ENCODE data around the gene CLDN3. TPM values are rescaled to one million over a fixed set of nuclear protein-coding genes. Genes with fewer than 3 reads are reported as not detected.

CLDN3 gene
- total and polyA plus RNA-seq, 9 donors, result 0.30 to 253 (median 7.8) TPM; not detected in 3

DNA sequence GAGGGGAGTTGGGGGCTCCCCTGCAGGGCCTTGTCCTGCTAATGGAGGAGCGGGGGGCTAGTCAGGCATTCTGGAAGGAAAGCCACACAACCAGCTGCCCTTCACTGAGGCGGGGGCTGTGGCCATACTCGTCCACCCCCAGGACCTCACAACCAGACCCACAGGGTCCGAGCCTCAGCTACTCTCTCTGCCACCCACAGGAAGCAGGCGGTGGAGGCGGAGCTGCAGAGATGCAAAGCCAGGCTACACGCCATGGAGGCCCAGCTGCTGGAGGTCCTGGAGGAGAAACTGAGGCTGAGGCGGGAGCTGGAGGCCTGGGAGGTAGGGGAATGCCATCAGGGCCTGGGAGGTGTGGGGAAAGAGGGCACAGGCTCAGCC, 34.6 kb downstream of the CLDN3 start:
- H3K4me1 ChIP-seq (ENCODE audit: insufficient read depth), result peaks cover 6% of the 10 kb centered on the region
- no peaks in the 10 kb centered on the region for H3K27me3 ChIP-seq
- DNase-seq, result no peak
- H3K27ac ChIP-seq, result no peak overlapping the region
- no peak overlapping the region for H3K4me3 ChIP-seq
- WGBS, 3 donors, result 89 to 93% (median 90%) methylated on average over 5 to 8 of the region's 8 CpGs
- no peaks in the 10 kb centered on the region for H3K9me3 ChIP-seq
- no peaks in the 10 kb centered on the region for H3K36me3 ChIP-seq
- TF ChIP-seq, protein P1, sequence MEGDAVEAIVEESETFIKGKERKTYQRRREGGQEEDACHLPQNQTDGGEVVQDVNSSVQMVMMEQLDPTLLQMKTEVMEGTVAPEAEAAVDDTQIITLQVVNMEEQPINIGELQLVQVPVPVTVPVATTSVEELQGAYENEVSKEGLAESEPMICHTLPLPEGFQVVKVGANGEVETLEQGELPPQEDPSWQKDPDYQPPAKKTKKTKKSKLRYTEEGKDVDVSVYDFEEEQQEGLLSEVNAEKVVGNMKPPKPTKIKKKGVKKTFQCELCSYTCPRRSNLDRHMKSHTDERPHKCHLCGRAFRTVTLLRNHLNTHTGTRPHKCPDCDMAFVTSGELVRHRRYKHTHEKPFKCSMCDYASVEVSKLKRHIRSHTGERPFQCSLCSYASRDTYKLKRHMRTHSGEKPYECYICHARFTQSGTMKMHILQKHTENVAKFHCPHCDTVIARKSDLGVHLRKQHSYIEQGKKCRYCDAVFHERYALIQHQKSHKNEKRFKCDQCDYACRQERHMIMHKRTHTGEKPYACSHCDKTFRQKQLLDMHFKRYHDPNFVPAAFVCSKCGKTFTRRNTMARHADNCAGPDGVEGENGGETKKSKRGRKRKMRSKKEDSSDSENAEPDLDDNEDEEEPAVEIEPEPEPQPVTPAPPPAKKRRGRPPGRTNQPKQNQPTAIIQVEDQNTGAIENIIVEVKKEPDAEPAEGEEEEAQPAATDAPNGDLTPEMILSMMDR (IDR thresholded peaks at IDR 0.05), result no peak
- TF ChIP-seq EP300 (IDR thresholded peaks at IDR 0.05), result no peak
- no peak for TF ChIP-seq POLR2A (IDR thresholded peaks at IDR 0.05)
- intact Hi-C loops (cut with DNase I), result loop anchor here in 2 of 4 donors (10.0 kb wide), 2 partner anchors 109 to 119 kb away; partner anchors contain the start of gene METTL27 (in 1 of the 2)

DNA sequence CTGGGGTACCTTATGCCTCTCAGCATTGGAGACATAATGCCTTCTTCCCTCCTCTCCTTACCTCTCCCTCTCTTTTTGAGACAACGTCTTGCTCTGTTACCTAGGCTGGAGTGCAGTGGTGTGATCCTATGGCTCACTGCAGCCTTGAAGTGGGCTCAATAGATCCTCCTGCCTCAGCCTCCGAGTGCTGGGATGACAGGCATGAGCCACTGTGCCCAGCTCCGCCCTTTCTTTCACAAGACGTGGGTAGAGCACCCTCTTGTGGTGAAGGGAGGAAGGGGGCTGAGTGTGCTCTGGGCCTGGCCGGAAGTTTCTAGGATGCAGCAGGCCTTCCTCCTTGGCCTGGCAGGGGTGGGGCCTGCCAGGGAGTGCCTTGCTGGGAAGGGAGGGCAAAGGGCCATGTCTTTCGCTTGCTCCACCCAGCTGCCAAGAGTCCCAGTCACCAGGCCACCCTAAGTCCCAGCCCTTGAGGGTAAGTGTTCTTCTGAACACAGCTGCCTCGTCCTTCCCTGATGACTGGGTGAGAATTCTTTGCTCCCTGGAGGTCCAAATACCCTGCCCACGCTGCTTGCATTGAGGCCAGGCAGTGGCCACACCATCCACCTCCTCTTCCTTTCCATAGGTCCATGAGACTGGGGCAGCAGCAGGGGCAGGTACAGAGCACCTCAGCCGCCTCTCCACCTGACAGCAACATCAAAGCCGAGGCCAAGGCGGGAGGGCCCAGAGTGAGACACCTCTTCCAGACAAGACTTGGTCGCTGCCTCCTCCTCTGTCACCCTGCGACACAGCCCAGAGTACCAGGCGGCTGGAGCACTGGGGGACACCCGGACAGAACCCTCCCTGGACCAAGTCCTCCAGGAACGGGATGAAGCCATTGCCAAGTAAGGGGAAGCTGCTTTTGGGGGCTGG, 35.2 kb downstream of the CLDN3 start:
- TF ChIP-seq, protein P1 (IDR thresholded peaks at IDR 0.05), result peak in 2 of 3 donors; percentile 30 to 56
- TF ChIP-seq EP300 (IDR thresholded peaks at IDR 0.05) (no peak), POLR2A (IDR thresholded peaks at IDR 0.05) (no peak)
- Histone ChIP-seq H3K4me3 (no peak overlapping the region), H3K9me3 (no peaks in the 10 kb centered on the region), H3K36me3 (no peaks in the 10 kb centered on the region), H3K4me1 (ENCODE audit: insufficient read depth) (peaks cover 6% of the 10 kb centered on the region), H3K27ac (no peak overlapping the region), H3K27me3 (no peaks in the 10 kb centered on the region)
- DNase-seq, result peak in 3 of 5 donors; percentile 47 to 70 (median 64)
- intact Hi-C loops (cut with DNase I), result loop anchor here in 2 of 4 donors (10.0 kb wide), 2 partner anchors 110 to 120 kb away; partner anchors contain the start of gene METTL27 (in 1 of the 2)
- 59 to 69% (median 66%) methylated on average over 16 of the region's 16 CpGs for WGBS, 3 donors

DNA sequence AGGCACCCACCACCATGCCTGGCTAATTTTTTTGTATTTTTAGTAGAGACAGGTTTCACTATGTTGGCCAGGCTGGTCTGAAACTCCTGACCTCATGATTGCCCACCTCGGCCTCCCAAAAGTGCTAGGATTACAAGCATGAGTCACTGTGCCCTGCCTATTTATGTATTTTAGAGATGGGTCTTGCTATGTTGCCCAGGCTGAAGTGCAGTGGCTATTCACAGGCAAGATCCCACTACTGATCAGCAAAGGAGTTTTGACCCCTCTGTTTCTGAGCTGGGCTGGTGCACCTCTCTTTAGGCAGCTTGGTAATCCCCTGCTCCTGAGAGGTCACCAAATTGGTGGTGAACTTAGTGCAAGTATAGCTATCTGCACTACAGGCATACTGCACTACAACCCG, 37.7 kb downstream of the CLDN3 start:
- no peaks in the 10 kb centered on the region for H3K27me3 ChIP-seq
- no peak for DNase-seq
- intact Hi-C loops (cut with DNase I), result loop anchor here in 2 of 4 donors (10.0 kb wide), 2 partner anchors 112 to 122 kb away; partner anchors contain the start of gene METTL27 (in 1 of the 2)
- no peaks in the 10 kb centered on the region for H3K4me1 ChIP-seq (ENCODE audit: insufficient read depth)
- no peaks in the 10 kb centered on the region for H3K36me3 ChIP-seq
- no peaks in the 10 kb centered on the region for H3K9me3 ChIP-seq
- H3K4me3 ChIP-seq, result no peak overlapping the region
- no peak for TF ChIP-seq EP300 (IDR thresholded peaks at IDR 0.05)
- TF ChIP-seq POLR2A (IDR thresholded peaks at IDR 0.05), result no peak
- 62 to 81% (median 79%) methylated on average over 2 of the region's 2 CpGs for WGBS, 3 donors
- H3K27ac ChIP-seq, result no peak overlapping the region

DNA sequence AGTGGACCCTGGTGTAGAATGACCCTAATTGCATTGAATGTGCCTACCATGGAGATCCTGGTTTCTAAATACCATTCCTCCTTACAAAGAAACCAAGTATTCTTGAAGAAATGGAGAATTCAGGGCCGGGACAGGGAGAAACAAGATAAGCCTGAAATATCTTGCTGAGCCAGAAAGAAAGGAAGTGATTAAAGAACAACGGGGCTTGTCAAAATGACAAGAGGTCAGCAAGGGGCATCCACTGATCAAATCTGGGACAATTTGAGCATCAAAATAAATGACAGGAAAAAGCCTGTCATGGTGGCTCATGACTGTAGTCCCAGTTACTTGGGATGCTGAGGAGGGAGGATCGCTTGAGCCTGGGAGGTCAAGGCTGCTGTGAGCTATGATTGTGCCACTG, 39.6 kb downstream of the CLDN3 start:
- intact Hi-C loops (cut with DNase I), result loop anchor here in 2 of 4 donors (10.0 kb wide), 2 partner anchors 114 to 124 kb away; partner anchors contain the start of gene METTL27 (in 1 of the 2)
- H3K27ac ChIP-seq, result no peak overlapping the region
- no peaks in the 10 kb centered on the region for H3K36me3 ChIP-seq
- TF ChIP-seq, protein P1 (IDR thresholded peaks at IDR 0.05), result no peak
- TF ChIP-seq POLR2A (IDR thresholded peaks at IDR 0.05) (no peak), EP300 (IDR thresholded peaks at IDR 0.05) (no peak)
- H3K4me3 ChIP-seq, result no peak overlapping the region
- 39 to 42% (median 41%) methylated on average over 3 of the region's 3 CpGs for WGBS, 3 donors
- no peaks in the 10 kb centered on the region for H3K9me3 ChIP-seq
- no peaks in the 10 kb centered on the region for H3K27me3 ChIP-seq
- no peak for DNase-seq
- H3K4me1 ChIP-seq (ENCODE audit: insufficient read depth), result no peaks in the 10 kb centered on the region

Data from ovary (tissue), 9 donors.